ENCODE measurements around the gene GAD1.

GAD1 gene

DNA sequence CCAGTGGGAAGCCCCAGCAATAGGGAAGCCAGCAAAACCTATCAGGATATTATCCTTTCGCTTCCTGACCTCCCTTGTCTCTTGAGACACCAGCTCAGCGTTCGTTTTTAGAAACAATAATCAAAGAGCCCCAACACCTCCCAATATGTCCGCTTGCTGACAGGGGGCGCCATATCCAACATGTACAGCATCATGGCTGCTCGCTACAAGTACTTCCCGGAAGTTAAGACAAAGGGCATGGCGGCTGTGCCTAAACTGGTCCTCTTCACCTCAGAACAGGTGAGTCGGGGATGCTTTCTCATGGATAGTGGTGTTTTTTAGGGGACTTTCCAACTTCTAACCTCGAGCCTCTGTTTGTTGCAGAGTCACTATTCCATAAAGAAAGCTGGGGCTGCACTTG, 28.7 kb downstream of the GAD1 start:
- no peak for DNase-seq (ENCODE audit: low read depth in 2 of 2)

DNA sequence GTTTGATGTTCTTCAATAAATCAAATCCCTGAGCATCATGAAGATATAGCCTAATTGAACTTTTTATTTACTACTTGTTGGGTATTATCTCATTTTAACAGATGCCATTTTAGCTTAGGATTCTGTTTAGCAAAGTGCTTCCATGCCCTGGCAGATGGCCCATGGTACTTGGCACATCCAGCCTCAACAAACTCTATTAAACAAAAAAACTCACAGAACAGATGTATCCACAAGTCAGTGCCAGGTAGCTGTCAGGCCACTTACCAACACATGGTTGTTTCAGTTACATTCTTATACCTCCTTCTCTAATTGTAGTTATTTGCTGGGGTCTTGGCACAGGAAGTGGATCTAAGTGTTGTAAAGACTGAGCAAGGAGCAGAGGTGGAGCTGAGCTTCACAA, 29.6 kb downstream of the GAD1 start:
- no peak for DNase-seq (ENCODE audit: low read depth in 2 of 2)

DNA sequence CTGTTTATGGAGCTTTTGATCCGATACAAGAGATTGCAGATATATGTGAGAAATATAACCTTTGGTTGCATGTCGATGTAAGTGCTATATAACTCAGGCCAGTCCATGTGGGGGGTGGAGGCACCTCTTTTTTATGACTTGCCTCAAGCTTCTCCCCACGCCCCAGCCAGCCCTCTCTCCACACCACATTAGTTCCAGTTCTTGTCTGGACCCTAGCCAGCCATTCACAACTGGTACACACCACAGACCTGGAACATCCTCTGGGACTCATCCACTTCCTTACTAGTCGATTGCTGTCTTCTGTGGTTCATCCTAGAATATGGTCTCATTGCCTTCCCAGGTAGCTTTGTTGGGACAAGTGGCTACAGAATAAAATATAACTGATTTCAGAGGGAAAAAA, 31.0 kb downstream of the GAD1 start:
- no peak for DNase-seq (ENCODE audit: low read depth in 2 of 2)

DNA sequence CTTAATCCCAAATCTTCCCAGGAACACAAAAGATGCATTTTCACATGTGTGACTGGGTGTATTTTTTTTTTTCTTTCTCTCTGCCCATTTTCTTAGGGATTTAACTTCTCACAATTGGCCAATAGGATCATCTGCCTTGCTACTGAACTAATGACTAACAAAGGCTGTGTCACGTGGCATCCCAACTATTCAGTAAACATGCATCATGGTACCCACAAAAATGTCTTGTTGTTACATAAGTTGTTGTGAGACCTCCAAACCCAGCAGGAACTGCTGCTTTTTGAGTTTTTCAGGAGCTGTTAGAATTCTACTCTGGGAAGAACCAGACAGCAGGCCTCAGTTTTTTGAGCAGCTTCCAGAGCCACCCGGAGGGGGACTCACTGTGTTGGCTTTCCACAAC, 31.9 kb downstream of the GAD1 start:
- DNase-seq (ENCODE audit: low read depth in 2 of 2) = no peak

DNA sequence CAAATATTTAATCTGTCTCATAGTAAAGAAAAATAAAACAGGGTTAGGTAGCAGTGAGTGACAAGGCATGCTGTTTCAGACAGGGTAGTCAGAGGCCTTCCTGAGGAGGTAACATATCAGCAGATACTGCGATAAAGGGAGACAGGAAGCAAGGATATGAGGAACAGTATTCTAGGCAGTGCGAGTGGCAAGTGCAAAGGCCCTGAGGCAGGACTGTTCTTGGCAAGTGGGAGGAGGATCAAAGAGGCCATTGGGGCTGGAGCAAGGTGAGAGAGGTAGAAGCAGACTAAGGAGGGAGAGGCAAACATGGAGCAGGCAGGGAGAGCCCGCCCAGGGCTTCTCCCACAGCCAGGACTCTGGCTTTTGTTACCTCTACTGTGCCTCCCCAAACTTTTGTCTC, 33.6 kb downstream of the GAD1 start:
- DNase-seq (ENCODE audit: low read depth in 2 of 2) = no peak

DNA sequence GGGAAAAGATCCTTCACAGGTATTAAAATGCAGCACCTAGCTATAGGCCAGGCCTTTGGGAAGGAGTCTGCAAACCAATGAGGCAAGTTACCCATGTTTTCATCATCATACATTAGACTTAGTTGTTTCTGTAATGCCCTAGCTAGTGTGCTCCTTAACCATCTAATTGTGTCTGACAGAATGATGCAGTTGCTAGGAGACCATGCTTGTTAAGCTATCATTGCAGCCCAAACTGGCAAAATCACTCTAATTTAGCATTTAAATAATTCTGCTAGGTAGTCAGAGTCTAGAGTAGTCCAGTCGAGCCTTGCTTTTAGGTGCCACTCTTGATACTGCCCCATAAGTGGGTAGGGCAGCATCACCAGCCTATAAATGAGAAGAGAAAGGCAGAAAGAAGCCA, 34.9 kb downstream of the GAD1 start:
- DNase-seq (ENCODE audit: low read depth in 2 of 2) = no peak

DNA sequence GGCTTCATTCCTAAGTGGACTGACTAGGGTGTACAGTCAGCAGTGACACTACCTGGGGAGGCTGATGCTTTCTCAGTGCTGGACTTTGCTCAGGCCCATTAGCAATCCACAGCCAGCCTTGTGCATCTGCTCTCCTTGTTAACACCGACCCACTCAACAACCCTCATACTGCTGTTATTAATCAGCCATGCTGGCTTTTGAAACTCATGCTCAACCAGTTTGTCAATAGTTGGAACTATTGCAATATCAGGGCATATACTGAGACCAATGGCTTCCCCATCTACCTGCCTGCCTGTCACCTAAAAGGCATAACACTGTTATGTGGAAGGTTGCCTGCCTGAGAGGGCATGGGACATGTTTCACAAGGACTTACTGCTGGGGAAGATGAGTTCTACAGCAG, 39.4 kb downstream of the GAD1 start:
- no peak for DNase-seq (ENCODE audit: low read depth in 2 of 2)

DNA sequence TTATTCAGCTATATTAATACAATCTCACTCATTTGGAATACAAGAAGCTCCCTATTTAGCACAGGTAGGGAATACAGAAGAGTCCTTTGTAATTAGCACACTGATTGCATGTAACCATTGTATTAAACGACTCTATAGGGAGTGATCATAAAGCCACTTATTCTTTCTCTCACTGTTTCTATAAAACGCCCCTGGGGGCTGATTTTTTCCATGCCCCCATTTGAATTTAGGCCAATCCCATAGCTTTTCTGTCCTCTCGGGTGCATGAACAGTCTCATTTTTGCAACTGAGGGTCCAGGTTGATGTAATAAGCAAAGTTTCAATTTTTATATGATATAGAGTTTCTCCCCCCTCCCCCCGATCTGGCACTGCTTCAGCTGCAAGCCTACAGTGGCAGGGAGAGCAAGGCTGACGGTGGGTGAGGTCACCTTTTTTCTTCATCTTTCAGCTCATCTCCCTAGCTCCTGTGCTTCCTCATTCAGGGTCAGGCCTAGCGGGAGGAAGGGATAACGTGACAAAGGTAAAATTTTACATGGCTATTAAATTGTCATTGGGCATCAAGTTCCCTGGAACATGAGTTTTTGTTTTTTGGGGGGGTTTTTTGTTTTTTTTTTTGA, 45.7 kb downstream of the GAD1 start:
- DNase-seq (ENCODE audit: low read depth in 2 of 2) = no peak

DNA sequence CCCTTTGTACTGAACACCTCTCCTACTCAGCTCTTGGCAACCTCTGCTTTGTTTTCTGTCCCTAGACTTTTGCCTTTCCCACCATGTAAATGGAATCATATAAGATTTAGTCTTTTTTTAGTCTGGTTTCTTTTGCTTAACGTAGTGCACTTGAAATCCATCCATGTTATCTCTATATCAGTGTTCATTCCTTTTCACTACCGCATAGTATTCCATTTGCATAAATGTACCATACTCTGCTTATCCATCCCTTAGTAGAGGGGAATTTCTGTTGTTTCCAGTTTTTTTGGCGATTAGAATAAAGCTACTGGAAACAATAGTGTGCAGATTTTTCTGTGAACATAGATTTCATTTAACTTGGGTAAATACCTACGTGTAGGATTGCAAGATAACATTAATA, 46.4 kb downstream of the GAD1 start:
- DNase-seq (ENCODE audit: low read depth in 2 of 2) = no peak

DNA sequence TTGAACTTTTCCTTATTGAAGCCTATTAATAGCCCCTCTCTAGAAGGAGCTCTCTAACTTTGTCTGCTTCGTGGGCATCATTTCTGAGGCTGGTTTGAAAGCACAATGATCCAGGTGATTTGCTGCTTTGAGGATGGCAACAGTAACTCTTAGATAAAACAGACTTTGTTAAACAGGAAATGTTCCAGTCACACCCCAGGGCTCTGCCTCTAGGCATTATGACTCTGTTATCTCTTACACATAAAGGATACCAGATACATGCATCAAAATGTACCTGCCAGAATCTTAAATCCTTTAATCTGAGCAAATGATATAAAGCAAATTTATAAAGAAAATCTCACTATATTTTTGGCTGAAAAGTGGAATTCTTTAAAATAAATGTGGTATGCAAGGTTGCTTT, 52.3 kb downstream of the GAD1 start:
- DNase-seq (ENCODE audit: low read depth in 2 of 2) = no peak

DNA sequence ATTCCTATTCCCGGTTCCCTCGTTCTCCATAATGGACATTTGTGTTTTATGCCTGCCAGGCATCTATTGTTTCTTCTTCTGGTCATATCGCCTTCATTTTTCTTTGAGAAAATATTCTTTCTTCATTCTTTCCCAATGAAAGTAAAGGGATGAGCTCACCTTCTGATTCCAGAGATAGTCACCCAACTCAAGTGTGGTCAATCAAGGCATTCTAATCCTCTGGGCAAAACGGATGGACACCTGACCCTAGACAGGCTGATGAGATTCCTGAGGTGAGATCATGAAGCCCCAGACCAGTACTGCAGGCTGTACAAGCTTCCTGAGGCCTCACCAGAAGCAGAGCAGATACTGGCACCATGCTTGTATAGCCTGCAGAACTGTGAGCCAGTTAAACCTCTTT, 52.8 kb downstream of the GAD1 start:
- DNase-seq (ENCODE audit: low read depth in 2 of 2) = no peak

DNA sequence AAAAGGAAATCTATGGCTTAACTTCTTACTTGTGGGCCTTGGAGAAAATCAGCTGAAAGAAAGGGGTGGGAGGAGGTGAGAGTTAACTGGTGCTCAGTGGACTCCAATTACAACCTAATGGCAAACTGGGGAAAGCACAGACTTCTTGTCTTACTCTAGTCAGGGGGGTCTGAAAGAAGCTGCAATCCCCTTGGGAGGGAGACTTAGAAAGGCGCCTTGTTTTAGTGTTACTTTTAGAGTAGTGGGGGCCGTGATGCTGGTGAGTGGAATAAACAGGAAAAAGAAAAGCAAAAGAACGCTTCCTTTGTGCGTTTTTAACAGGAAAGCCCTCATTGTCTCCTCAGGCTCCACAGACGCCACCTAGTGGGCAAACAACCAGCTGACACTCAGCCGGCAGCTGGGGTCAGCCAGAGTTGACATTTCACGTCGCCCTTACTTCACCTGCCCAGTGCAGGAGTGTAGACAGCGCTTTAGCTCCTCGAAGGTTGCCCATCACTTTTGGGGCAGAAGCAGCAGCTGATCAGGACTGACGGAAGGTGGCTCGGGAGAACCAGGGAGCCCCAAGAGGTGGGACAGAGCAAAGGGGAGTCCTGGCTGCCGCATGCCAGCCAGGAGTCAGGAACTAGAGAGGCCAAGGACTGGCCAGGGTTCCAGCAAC, 56.5 kb downstream of the GAD1 start:
- DNase-seq (ENCODE audit: low read depth in 2 of 2) = peak; percentile 57 to 61

DNA sequence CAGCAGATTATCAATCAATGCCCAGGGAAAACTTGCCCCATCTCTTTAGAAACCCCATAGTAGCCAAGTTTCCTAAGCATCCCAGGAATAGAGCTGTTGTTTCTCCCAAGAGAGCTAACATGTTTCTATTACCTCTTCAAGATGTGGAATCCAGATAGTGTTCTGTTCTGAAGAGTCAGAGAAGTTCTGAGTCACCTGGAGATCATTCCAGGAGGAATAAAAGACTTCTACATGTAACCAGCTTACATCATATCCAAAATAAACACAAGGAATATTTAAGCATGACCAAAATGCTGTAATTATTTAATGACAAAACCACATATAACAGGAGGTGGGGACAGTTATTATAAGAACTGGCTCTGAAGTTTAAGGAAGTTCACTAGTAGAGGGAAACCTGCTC, 61.4 kb downstream of the GAD1 start:
- DNase-seq (ENCODE audit: low read depth in 2 of 2) = no peak

DNA sequence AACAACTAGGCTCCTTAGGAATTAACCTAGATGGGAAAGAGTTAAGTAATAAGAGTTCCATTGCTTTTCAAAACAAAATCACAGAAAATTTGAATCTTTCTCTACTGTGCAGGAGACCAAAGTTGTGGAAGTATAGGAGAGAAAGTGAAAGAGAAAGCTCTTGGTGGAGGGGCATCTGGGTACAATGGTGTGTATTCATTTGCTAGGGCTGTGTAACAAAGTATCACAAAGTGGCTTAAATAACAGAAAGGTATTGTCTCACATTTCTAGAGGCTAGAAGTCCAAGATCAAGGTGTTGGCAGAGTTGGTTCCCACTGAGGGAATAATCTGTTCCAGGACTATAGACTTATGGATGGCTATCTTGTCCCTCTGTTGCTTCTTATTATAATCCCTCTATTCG, 61.8 kb downstream of the GAD1 start:
- no peak for DNase-seq (ENCODE audit: low read depth in 2 of 2)

DNA sequence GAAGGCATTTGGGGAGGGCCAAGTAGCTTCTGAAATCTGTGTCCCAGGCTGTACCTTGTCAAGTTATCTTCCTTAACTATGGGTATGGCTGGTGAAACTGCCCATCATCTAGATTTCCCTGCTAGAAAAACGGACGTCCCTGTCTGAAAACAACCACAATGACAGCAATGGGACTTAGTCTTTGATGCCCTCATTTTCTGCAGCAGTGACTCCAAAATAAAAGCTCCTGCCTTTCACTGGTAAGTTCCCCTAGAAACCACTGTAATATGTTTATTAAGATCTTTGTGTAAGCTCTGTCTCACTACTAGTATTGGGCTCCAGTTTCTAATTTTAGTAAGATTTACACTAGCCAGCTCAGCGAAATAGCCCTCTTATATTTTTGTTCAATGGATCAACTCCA, 65.2 kb downstream of the GAD1 start:
- DNase-seq (ENCODE audit: low read depth in 2 of 2) = no peak

DNA sequence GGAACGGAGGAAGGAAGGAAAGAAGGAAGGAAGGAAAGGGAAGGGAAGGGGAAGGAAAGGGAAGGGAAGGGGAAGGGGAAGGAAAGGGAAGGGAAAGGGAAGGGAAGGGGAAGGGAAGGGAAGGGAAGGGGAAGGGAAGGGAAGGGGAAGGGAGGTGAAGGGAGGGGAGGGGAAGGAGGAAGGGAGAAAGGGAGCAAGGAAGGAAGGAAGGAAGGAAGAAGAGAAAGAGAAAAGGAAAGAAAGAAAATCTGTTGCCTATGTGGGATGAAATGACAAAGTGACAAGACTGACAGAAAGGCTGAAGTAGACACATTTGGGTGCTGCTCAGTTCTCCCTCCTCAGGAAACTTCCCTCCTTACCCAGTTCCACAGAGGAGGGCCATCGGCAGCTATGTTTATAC, 66.1 kb downstream of the GAD1 start:
- DNase-seq (ENCODE audit: low read depth in 2 of 2) = no peak

DNA sequence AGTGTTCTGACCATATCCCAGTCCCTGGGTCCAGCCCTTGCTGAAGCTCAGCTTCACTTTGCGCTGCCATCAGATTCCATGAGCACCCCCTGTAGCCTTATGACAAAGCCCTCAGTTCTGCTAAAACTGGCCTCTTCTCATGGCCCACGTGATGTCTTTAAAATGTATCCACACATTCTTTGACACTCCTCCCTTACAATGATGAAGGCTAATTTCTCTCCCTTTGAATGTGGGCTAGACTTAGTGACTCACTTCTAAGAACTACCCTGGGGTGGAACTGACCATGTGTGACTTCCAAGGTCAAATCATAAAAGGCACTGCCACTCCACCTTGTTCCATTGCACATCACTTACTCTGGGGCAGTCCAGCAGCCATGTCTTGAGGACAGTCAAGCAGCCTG, 67.0 kb downstream of the GAD1 start:
- no peak for DNase-seq (ENCODE audit: low read depth in 2 of 2)

DNA sequence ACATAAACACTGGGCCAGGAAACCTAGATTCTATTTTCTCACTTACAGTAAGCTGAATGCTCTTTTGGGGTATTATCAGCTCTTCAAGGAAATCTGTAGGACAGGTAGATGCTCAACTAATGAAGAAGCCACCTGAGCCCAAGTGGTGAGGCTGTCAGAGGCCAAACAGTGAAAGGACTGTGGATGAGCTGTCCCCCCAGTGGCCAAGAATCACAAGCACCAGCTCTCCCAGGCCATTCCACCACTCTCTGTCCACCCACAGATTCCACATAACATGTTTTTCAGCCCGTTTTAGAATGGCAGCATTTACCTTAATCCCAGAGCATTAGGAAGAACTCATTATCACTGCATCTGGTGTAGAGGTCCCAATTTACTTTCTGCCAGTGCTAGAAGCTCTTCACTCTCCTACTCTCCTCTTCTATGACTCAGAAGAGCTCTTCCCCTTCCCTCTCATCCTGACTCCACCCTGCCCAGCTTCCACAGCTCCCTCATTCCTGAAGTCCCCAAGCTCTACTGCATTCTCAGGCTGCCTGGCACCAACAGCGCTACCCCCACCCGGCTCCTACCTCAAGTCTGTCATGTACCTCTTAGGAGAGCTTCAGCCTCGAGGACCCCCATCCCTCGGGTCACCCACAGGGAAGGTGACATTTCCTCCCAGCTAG, 68.6 kb downstream of the GAD1 start:
- DNase-seq (ENCODE audit: low read depth in 2 of 2) = no peak

DNA sequence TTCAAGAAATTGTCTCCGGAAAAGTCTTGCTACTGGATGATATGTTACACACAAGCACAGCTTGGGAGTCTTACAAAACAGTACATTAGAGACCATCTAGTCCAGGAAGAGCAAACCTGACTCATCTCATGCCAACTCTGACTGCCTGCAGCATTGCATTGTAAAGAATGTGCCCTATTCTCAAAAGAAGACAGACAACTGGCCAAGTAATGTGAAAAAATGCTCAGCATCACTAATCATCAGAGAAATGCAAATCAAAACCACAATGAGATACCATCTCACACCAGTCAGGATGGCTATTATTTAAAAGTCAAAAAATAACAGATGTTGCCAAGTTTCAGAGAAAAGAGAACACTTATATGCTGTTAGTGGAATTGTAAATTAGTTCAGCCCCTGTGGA, 69.7 kb downstream of the GAD1 start:
- no peak for DNase-seq (ENCODE audit: low read depth in 2 of 2)

DNA sequence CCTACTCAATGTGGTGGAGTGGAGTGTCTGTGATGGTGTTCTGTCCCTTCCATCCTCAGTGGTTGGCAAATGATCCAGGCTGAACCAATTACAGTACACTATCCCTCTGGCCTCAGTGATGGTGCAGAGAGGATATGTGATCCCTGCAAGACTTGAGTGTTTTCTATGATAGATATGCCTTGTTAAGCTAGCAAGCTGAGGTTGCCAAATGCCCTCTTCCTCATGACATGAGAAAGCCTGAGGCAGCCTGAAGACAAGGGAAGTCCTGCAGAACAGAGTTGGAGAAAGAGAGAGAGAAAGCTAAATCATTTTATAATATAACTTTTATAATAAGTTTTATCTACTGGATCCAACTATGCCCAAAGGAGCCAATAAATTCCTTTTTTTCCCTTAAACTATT, 70.8 kb downstream of the GAD1 start:
- DNase-seq (ENCODE audit: low read depth in 2 of 2) = no peak

DNA sequence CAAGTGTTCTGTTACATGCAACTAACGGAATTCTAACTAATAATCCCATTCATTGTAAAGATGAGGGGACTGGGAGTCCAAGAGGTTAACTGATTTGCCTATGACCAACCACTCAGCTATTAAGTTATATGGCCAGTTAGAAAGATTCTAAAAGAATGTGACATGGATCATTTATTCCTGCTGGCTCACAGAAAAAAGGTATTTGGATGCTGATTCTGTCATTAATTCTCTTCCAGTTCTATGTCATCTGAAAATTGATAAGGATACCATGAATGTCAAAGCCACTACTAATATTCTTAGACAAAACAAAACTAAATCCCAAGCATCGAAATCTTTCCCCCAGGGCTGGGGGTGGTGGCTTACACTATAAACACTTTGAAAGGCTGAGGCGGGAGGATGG, 71.2 kb downstream of the GAD1 start:
- DNase-seq (ENCODE audit: low read depth in 2 of 2) = no peak

DNA sequence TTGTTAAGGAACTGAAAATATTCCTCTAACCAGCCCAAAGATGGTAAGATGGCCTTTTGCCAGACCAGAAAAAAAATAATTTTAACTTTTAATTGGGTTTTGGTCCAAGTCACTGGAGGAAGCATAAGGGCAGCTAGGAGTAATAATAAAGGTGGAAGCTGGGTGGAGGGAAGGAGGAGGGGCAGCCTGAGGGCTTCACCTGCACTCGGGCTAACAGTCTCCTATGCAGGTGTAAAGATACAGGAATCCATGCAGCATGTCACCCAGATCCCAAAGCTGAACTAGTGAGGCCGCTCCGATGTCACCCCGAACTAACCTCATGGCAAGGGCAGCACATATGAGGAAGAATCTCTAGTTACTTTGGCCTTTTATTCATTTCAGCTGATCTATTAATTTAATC, 75.2 kb downstream of the GAD1 start:
- no peak for DNase-seq (ENCODE audit: low read depth in 2 of 2)

DNA sequence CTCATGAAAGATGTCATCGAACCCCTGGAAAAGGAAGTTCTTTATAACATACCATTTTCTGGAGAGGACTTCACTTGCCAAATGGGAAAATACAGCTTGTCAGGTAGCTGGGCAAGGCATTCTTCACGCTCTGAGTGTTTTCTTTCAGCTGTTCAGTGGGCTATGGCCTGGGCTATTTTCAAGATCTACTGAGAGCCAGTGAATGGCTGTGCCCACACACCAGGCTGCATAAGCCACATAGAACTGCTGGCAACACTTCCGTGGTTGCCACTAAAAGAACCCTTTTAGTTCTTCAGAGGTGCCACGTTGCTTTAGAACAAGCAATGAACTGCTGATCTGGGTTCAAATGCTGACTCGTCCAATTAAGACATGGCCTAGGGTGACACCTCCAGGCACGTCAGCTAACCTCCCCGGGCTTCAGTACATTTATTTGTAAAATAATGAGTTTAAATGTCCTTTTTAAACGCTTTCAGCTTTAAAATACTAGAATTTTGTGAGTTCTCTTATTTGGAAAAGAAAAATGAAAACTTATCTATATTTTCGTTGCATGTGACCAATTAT, 75.8 kb downstream of the GAD1 start:
- no peak for DNase-seq (ENCODE audit: low read depth in 2 of 2)
